Neuronal stem cell (in vitro differentiated cells): Measurements from ENCODE around the gene MMS19.

Source experiments
- DNase-seq: peaks from one replicate; pipeline ENCODE4 v3.0.0-alpha.2; 2013; ENCODE audit warnings: low spot score
- H2AFZ ChIP-seq: one replicate; pipeline ENCODE4 v1.6.1; 2013; ENCODE audit warnings: mild to moderate bottlenecking, low read length, inconsistent platforms
- H2AK5ac ChIP-seq: 2 replicates; pipeline ENCODE4 v1.6.1; 2013; ENCODE audit warnings: low read depth, mild to moderate bottlenecking, inconsistent platforms, low read length, moderate library complexity, mixed read lengths
- H2BK120ac ChIP-seq: 2 replicates; pipeline ENCODE4 v1.6.1; 2013; ENCODE audit warnings: low read depth, mild to moderate bottlenecking, inconsistent platforms, low read length, moderate library complexity, mixed read lengths
- H2BK12ac ChIP-seq: one replicate; pipeline ENCODE4 v1.6.1; 2013; ENCODE audit warnings: low read length, inconsistent platforms
- H2BK15ac ChIP-seq: 2 replicates; pipeline ENCODE4 v1.6.1; 2013; ENCODE audit warnings: mild to moderate bottlenecking, low read length, inconsistent platforms, mixed read lengths
- H2BK5ac ChIP-seq: one replicate; pipeline ENCODE4 v1.6.1; 2013; ENCODE audit warnings: inconsistent platforms, mild to moderate bottlenecking, low read length, moderate library complexity
- H3K14ac ChIP-seq: one replicate; pipeline ENCODE4 v1.6.1; 2013; ENCODE audit warnings: low read length, inconsistent platforms
- H3K18ac ChIP-seq: 2 replicates; pipeline ENCODE4 v1.6.1; 2013; ENCODE audit warnings: low read length, inconsistent platforms
- H3K23ac ChIP-seq: 2 replicates; pipeline ENCODE4 v1.6.1; 2013; ENCODE audit warnings: low read depth, mild to moderate bottlenecking, mixed read lengths, low read length, inconsistent platforms; ENCODE audit not compliant: poor library complexity
- H3K27ac ChIP-seq: replicated peaks from 3 replicates; pipeline ENCODE4 v1.5.1; 2013; ENCODE audit warnings: low read length, inconsistent platforms
- H3K27me3 ChIP-seq, 3 experiments: 2 replicates each; pipeline ENCODE4 v1.6.1; 2013; ENCODE audit warnings: low read length in 3 of 3, mild to moderate bottlenecking in 2 of 3, inconsistent platforms in 1 of 3, low read depth in 1 of 3, mixed read lengths in 1 of 3, moderate library complexity in 1 of 3; ENCODE audit not compliant: control insufficient read depth in 3 of 3, insufficient read depth in 3 of 3
- H3K36me3 ChIP-seq, 2 donors: replicated peaks in 1 of 2; 2 replicates each; pipeline ENCODE4 v1.6.1; 2013; ENCODE audit warnings: low read length in 2 of 2; ENCODE audit not compliant: control insufficient read depth in 2 of 2, insufficient read depth in 2 of 2
- H3K4ac ChIP-seq: 2 replicates; pipeline ENCODE4 v1.6.1; 2013; ENCODE audit warnings: inconsistent platforms, mild to moderate bottlenecking, low read length, moderate library complexity
- H3K4me1 ChIP-seq, 2 donors: 1 replicate in 1 of 2; 2 replicates in 1 of 2; pipeline ENCODE4 v1.6.1; 2013; ENCODE audit warnings: low read length in 2 of 2, low read depth in 1 of 2; ENCODE audit not compliant: control insufficient read depth in 2 of 2, insufficient read depth in 1 of 2
- H3K4me2 ChIP-seq: one replicate; pipeline ENCODE4 v1.6.1; 2013; ENCODE audit warnings: mild to moderate bottlenecking, low read length, inconsistent platforms; ENCODE audit not compliant: insufficient read depth, poor library complexity, severe bottlenecking
- H3K4me3 ChIP-seq, 2 donors: 2 replicates each; pipeline ENCODE4 v1.5.1; 2013; ENCODE audit warnings: low read length in 2 of 2, mild to moderate bottlenecking in 2 of 2, inconsistent platforms in 1 of 2, moderate library complexity in 1 of 2
- H3K79me1 ChIP-seq: one replicate; pipeline ENCODE4 v1.6.1; 2013; ENCODE audit warnings: low read depth, mild to moderate bottlenecking, inconsistent platforms, low read length, moderate library complexity
- H3K9ac ChIP-seq: one replicate; pipeline ENCODE4 v1.6.1; 2013; ENCODE audit warnings: mild to moderate bottlenecking, low read depth, low read length, inconsistent platforms; ENCODE audit not compliant: poor library complexity
- H3K9me3 ChIP-seq, 2 donors: replicated peaks in 1 of 2; 2 replicates each; pipeline versions ENCODE3 to v1.6.1; 2013; ENCODE audit warnings: low read length in 2 of 2, mild to moderate bottlenecking in 2 of 2, inconsistent platforms in 1 of 2, low read depth in 1 of 2, mixed read lengths in 1 of 2, moderate library complexity in 1 of 2; ENCODE audit not compliant: control insufficient read depth in 2 of 2, insufficient read depth in 1 of 2
- H4K8ac ChIP-seq: one replicate; pipeline ENCODE4 v1.6.1; 2013; ENCODE audit warnings: low read depth, mild to moderate bottlenecking, inconsistent platforms, low read length, moderate library complexity
- H4K91ac ChIP-seq: one replicate; pipeline ENCODE4 v1.6.1; 2013; ENCODE audit warnings: low read length, low read depth, mild to moderate bottlenecking, inconsistent platforms; ENCODE audit not compliant: poor library complexity
- WGBS, 2 donors: extraction: QIAGEN DNeasy Blood & Tissue Kit; methylation state at CpG; one replicate each; pipeline ENCODE4 v1.1.7; 2013; ENCODE audit warnings: missing lambda C conversion rate in 2 of 2, mixed read lengths in 1 of 2; ENCODE audit not compliant: insufficient read length in 2 of 2, insufficient replicate concordance in 1 of 2; ENCODE audit errors: extremely low coverage in 2 of 2; 5-methylcytosine and 5-hydroxymethylcytosine counted together

MMS19 gene

GRCh38 chr10:97459111-97459510 lies 39.1 kb downstream of the MMS19 start:
- Histone ChIP-seq H3K36me3 (peaks cover 61 to 99% of the 10 kb centered on the region in 2 donors), H3K9ac (no peak overlapping the region), H3K23ac (no peak overlapping the region), H2BK15ac (no peak overlapping the region), H2BK5ac (no peak overlapping the region), H3K18ac (no peak overlapping the region), H4K91ac (no peak overlapping the region), H2BK120ac (no peak overlapping the region), H3K4ac (no peak overlapping the region), H3K27ac (no peak overlapping the region), H3K4me2 (no peak overlapping the region), H3K27me3 (no peaks in the 10 kb centered on the region), H3K4me3 (no peak overlapping the region), H2AK5ac (no peak overlapping the region), H3K4me1 (no peaks in the 10 kb centered on the region), H3K14ac (no peak overlapping the region), H4K8ac (no peak overlapping the region), H3K79me1 (peaks cover 2% of the 10 kb centered on the region), H3K9me3 (no peaks in the 10 kb centered on the region), H2BK12ac (no peak overlapping the region), H2AFZ (no peak overlapping the region)
- DNase-seq: no peak
- WGBS, 2 donors: no CpG with 5 or more reads among the region's 7 CpGs

GRCh38 chr10:97456686-97457065 lies 41.5 kb downstream of the MMS19 start:
- Histone ChIP-seq H3K36me3 (peaks cover 65 to 99% of the 10 kb centered on the region in 2 donors), H3K4me1 (no peaks in the 10 kb centered on the region), H4K8ac (no peak overlapping the region), H3K9me3 (no peaks in the 10 kb centered on the region), H2BK15ac (no peak overlapping the region), H3K4ac (no peak overlapping the region), H2AFZ (no peak overlapping the region), H3K4me2 (no peak overlapping the region), H2AK5ac (no peak overlapping the region), H3K79me1 (peaks cover 6% of the 10 kb centered on the region), H3K23ac (no peak overlapping the region), H2BK120ac (no peak overlapping the region), H2BK12ac (no peak overlapping the region), H4K91ac (no peak overlapping the region), H3K4me3 (no peak overlapping the region), H3K14ac (no peak overlapping the region), H3K27me3 (no peaks in the 10 kb centered on the region), H2BK5ac (no peak overlapping the region), H3K18ac (no peak overlapping the region), H3K27ac (no peak overlapping the region), H3K9ac (no peak overlapping the region)
- no peak for DNase-seq
- no CpG with 5 or more reads among the region's 3 CpGs for WGBS, 2 donors

- DNase-seq: no peak
- no peak overlapping the region for H4K8ac ChIP-seq
- H3K4me1 ChIP-seq: peaks cover 0 to 2% of the 10 kb centered on the region in 2 donors
- H3K23ac ChIP-seq: no peak overlapping the region
- no CpG with 5 or more reads among the region's 5 CpGs for WGBS, 2 donors
- no peak overlapping the region for H4K91ac ChIP-seq
- peaks cover 61 to 99% of the 10 kb centered on the region in 2 donors for H3K36me3 ChIP-seq
- H3K4ac ChIP-seq: no peak overlapping the region
- H3K9me3 ChIP-seq: no peaks in the 10 kb centered on the region
- no peak overlapping the region for H3K18ac ChIP-seq
- no peak overlapping the region for H2AFZ ChIP-seq
- no peak overlapping the region for H3K4me2 ChIP-seq
- H2AK5ac ChIP-seq: no peak overlapping the region
- no peak overlapping the region for H2BK120ac ChIP-seq
- no peak overlapping the region for H2BK5ac ChIP-seq
- H3K9ac ChIP-seq: no peak overlapping the region
- H3K14ac ChIP-seq: no peak overlapping the region
- no peak overlapping the region for H3K4me3 ChIP-seq
- H3K79me1 ChIP-seq: peaks cover 10% of the 10 kb centered on the region
- no peak overlapping the region for H2BK12ac ChIP-seq
- H2BK15ac ChIP-seq: no peak overlapping the region
- H3K27ac ChIP-seq: no peak overlapping the region
- H3K27me3 ChIP-seq: no peaks in the 10 kb centered on the region
These were observed 42.1 kb downstream of the MMS19 start for GRCh38 chr10:97456034-97456685.

- WGBS, 2 donors: no CpG with 5 or more reads among the region's 3 CpGs
- Histone ChIP-seq H3K9ac (no peak overlapping the region), H2AFZ (no peak overlapping the region), H3K23ac (no peak overlapping the region), H3K36me3 (peaks cover 49 to 92% of the 10 kb centered on the region in 2 donors), H4K8ac (no peak overlapping the region), H2AK5ac (no peak overlapping the region), H2BK120ac (no peak overlapping the region), H2BK12ac (no peak overlapping the region), H3K14ac (no peak overlapping the region), H3K4me2 (no peak overlapping the region), H2BK5ac (no peak overlapping the region), H2BK15ac (no peak overlapping the region), H3K27ac (no peak overlapping the region), H3K9me3 (no peaks in the 10 kb centered on the region), H3K4me3 (no peak overlapping the region), H3K4ac (no peak overlapping the region), H4K91ac (no peak overlapping the region), H3K18ac (no peak overlapping the region), H3K79me1 (peaks cover 10% of the 10 kb centered on the region), H3K4me1 (peaks cover 7 to 13% of the 10 kb centered on the region in 2 donors), H3K27me3 (no peaks in the 10 kb centered on the region)
- no peak for DNase-seq
These were observed 43.7 kb downstream of the MMS19 start for GRCh38 chr10:97454330-97455036.
